Parathyroid adenoma (tissue), 2 donors: ENCODE data around the gene ANO10.

Experiments used
- H2AFZ ChIP-seq: fragments of 300-600 bp; sonication (generic); one replicate; pipeline ENCODE4 v1.7.0; 2017; ENCODE audit warnings: antibody characterized with exemption, mild to moderate bottlenecking
- H3K27ac ChIP-seq: fragments of 300-600 bp; sonication (generic); one replicate; pipeline ENCODE4 v1.7.0; 2017
- H3K27me3 ChIP-seq: fragments of 300-600 bp; sonication (generic); one replicate; pipeline ENCODE4 v1.7.0; 2017; ENCODE audit warnings: low read length; ENCODE audit not compliant: control insufficient read depth, insufficient read depth
- H3K36me3 ChIP-seq: fragments of 300-600 bp; sonication (generic); one replicate; pipeline ENCODE4 v1.7.0; 2017; ENCODE audit warnings: low read length; ENCODE audit not compliant: control insufficient read depth, insufficient read depth
- H3K4me1 ChIP-seq: fragments of 300-600 bp; sonication (generic); one replicate; pipeline ENCODE4 v1.7.0; 2017; ENCODE audit warnings: control low read depth
- H3K4me2 ChIP-seq: fragments of 300-600 bp; sonication (generic); one replicate; pipeline ENCODE4 v1.7.0; 2017; ENCODE audit warnings: low read length
- H3K4me3 ChIP-seq: fragments of 300-600 bp; sonication (generic); one replicate; pipeline ENCODE4 v1.7.0; 2017; ENCODE audit warnings: low read depth, low read length
- H3K79me2 ChIP-seq: fragments of 300-600 bp; sonication (generic); one replicate; pipeline ENCODE4 v1.7.0; 2017; ENCODE audit warnings: control low read depth
- H3K9ac ChIP-seq: fragments of 300-600 bp; sonication (generic); one replicate; pipeline ENCODE4 v1.7.0; 2017; ENCODE audit warnings: mild to moderate bottlenecking
- H3K9me3 ChIP-seq: fragments of 300-600 bp; sonication (generic); one replicate; pipeline ENCODE4 v1.7.0; 2017; ENCODE audit warnings: low read length; ENCODE audit not compliant: control insufficient read depth
- TF ChIP-seq, protein P1 (sequence below): fragments of 300-600 bp; sonication (generic); IDR thresholded peaks from one replicate; pipeline ENCODE4 v1.7.0; 2017; ENCODE audit warnings: antibody characterized with exemption, mild to moderate bottlenecking
- donor health status: primary hyperparathyroidism.

The ANO10 gene

DNA sequence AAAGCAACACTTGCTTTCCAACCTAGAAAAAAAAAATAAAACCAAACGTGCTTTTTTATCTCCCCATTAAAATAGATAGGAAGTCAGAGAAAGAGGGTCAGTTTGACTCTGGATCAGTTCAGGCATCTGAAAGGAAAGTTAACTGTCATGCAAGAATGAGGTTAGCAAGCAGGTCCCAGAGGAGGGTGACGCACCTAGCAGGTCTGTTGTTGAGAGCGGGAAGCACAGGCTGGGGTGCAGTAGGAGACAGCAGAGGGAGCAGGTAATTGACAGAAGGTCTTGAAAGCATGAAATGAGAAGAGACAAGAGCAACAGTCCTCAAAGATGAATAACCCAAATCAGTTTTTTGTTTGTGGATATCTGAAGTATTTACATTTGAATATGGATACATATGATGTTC lies 82.5 kb downstream of the ANO10 start:
- Histone ChIP-seq H3K9me3 (no peaks in the 10 kb centered on the region), H3K4me3 (no peak overlapping the region), H3K4me1 (no peaks in the 10 kb centered on the region), H3K27me3 (no peaks in the 10 kb centered on the region), H2AFZ (no peak overlapping the region), H3K36me3 (peaks cover 2% of the 10 kb centered on the region), H3K27ac (no peak overlapping the region), H3K9ac (no peak overlapping the region), H3K79me2 (no peaks in the 10 kb centered on the region), H3K4me2 (no peak overlapping the region)
- TF ChIP-seq, protein P1, sequence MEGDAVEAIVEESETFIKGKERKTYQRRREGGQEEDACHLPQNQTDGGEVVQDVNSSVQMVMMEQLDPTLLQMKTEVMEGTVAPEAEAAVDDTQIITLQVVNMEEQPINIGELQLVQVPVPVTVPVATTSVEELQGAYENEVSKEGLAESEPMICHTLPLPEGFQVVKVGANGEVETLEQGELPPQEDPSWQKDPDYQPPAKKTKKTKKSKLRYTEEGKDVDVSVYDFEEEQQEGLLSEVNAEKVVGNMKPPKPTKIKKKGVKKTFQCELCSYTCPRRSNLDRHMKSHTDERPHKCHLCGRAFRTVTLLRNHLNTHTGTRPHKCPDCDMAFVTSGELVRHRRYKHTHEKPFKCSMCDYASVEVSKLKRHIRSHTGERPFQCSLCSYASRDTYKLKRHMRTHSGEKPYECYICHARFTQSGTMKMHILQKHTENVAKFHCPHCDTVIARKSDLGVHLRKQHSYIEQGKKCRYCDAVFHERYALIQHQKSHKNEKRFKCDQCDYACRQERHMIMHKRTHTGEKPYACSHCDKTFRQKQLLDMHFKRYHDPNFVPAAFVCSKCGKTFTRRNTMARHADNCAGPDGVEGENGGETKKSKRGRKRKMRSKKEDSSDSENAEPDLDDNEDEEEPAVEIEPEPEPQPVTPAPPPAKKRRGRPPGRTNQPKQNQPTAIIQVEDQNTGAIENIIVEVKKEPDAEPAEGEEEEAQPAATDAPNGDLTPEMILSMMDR, result no peak

DNA sequence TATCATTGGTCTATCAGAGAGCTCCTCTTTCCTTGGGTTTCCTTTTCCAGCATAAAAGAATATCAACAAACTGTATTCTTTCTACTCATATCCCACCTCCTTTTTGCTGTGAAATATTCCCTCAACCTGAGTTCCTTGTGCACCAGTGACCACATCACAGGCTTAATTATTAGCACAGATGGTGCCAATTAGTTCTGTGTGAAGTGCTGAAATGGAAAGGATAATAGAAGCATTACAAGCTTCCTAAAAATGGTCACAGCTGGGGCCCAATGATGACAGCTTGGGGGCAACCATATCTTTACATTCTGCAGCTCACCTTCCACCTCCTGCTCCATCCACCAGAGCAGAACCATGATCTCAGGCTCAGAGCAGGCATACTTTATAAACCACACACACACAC lies 84.6 kb downstream of the ANO10 start:
- no peaks in the 10 kb centered on the region for H3K9me3 ChIP-seq
- no peak overlapping the region for H3K27ac ChIP-seq
- TF ChIP-seq, protein P1, result no peak
- H3K9ac ChIP-seq, result no peak overlapping the region
- no peaks in the 10 kb centered on the region for H3K4me1 ChIP-seq
- H3K27me3 ChIP-seq, result no peaks in the 10 kb centered on the region
- H3K79me2 ChIP-seq, result no peaks in the 10 kb centered on the region
- no peak overlapping the region for H3K4me2 ChIP-seq
- peaks cover 2% of the 10 kb centered on the region for H3K36me3 ChIP-seq
- H3K4me3 ChIP-seq, result no peak overlapping the region
- H2AFZ ChIP-seq, result no peak overlapping the region

DNA sequence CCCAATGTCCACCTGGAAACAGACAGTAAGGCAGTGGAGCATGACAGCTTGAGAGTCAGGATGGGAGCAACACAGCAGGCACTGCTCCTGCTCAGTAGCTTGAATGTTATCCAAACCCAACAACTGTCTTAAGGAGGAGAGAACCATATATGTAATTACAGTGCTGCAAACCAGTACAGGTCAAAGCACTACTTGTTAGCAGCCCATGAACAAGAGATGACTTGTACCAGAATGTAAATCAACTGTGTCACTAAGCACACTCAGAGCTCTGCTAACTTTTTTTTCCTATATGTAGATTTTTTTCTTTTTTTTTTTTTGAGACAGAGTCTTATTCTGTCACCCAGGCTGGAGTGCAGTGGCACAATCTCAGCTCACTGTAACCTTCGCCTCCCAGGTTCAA lies 87.1 kb downstream of the ANO10 start:
- H3K9ac ChIP-seq, result no peak overlapping the region
- no peaks in the 10 kb centered on the region for H3K27me3 ChIP-seq
- H3K36me3 ChIP-seq, result peaks cover 2% of the 10 kb centered on the region
- no peak overlapping the region for H3K4me2 ChIP-seq
- TF ChIP-seq, protein P1, result no peak
- no peaks in the 10 kb centered on the region for H3K4me1 ChIP-seq
- no peak overlapping the region for H2AFZ ChIP-seq
- no peaks in the 10 kb centered on the region for H3K9me3 ChIP-seq
- H3K4me3 ChIP-seq, result no peak overlapping the region
- no peak overlapping the region for H3K27ac ChIP-seq
- no peaks in the 10 kb centered on the region for H3K79me2 ChIP-seq

DNA sequence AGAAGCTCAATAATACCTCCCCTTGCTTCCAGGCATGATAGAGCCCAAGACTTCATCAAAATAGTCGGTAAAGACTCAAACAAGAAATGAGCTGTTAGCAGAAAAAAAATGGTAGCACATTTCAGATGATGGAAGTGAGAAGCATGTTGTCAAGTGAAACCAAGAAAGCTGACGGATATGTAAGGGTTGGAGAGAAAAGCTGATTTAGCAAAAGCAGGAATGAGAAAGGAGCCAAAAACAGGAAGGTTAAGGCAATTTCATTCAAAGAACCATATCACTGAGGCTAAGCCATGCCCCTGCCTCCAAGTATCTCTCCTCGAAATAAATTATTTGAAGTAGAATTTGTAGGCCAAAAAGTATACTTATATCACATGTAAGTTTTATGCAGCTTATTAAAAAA lies 88.8 kb downstream of the ANO10 start:
- TF ChIP-seq, protein P1, result no peak
- Histone ChIP-seq H3K79me2 (no peaks in the 10 kb centered on the region), H2AFZ (no peak overlapping the region), H3K27ac (no peak overlapping the region), H3K9me3 (no peaks in the 10 kb centered on the region), H3K9ac (no peak overlapping the region), H3K4me3 (no peak overlapping the region), H3K4me1 (no peaks in the 10 kb centered on the region), H3K27me3 (no peaks in the 10 kb centered on the region), H3K36me3 (peaks cover 2% of the 10 kb centered on the region), H3K4me2 (no peak overlapping the region)

DNA sequence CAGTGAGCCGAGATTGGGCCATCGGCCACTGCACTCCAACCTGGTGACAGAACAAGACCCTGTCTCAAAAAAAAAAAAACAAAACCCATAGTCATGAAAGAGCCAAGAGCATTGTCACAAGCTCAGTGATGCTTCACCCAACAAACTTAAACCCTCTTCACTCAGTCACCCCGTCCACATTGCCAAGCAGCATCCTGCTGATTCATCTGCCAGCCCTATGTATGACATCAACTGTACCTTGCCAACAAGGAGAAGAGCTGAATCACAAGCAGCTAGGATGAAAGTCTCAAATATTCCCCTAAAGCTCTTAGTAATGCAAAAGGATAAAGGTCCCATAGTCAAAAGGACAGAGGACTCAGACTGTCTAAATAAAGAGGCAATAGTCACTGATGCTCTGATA lies 90.0 kb downstream of the ANO10 start:
- no peak overlapping the region for H3K4me2 ChIP-seq
- no peak overlapping the region for H3K4me3 ChIP-seq
- no peaks in the 10 kb centered on the region for H3K9me3 ChIP-seq
- H3K27me3 ChIP-seq, result no peaks in the 10 kb centered on the region
- no peak overlapping the region for H3K9ac ChIP-seq
- H2AFZ ChIP-seq, result no peak overlapping the region
- H3K79me2 ChIP-seq, result no peaks in the 10 kb centered on the region
- H3K4me1 ChIP-seq, result no peaks in the 10 kb centered on the region
- peaks cover 2% of the 10 kb centered on the region for H3K36me3 ChIP-seq
- TF ChIP-seq, protein P1, result no peak
- H3K27ac ChIP-seq, result no peak overlapping the region
